ENCODE measurements around the gene SLC15A5.

SLC15A5 gene

GRCh38 chr12:16221776-16222175 is 55.7 kb downstream of the SLC15A5 start:
- H3K4me3 ChIP-seq (ENCODE audit: low read depth, low read length) = no peak overlapping the region
- TF ChIP-seq CTCF (IDR thresholded peaks at IDR 0.05; ENCODE audit: borderline replicate concordance, insufficient read depth, low read depth, low read length) = no peak

GRCh38 chr12:16220120-16220519 is 57.4 kb downstream of the SLC15A5 start:
- H3K4me3 ChIP-seq (ENCODE audit: low read depth, low read length) = no peak overlapping the region
- no peak for TF ChIP-seq CTCF (IDR thresholded peaks at IDR 0.05; ENCODE audit: borderline replicate concordance, insufficient read depth, low read depth, low read length)

- TF ChIP-seq CTCF (IDR thresholded peaks at IDR 0.05; ENCODE audit: borderline replicate concordance, insufficient read depth, low read depth, low read length) = no peak
- H3K4me3 ChIP-seq (ENCODE audit: low read depth, low read length) = no peak overlapping the region
Measured at GRCh38 chr12:16218934-16219751, 58.3 kb downstream of the SLC15A5 start.

DNA sequence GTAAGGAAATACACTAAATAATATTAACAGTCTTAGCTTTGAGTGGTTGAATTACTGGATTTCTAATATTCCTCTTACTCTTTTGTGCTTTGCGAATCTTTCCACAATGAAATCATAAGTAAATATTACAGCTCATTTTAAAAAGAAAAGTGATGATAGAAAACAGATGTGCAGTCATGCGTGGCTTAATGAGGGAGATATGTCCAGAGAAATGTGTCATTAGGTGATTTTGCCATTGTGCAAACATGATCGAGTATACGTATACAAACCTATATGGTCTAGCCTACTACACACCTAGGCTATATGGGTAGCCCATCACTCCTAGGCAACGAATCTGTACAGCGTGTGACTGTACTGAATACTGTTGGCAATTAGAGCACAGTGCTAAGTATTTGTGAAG is 59.3 kb downstream of the SLC15A5 start:
- H3K4me3 ChIP-seq (ENCODE audit: low read depth, low read length) = no peak overlapping the region
- TF ChIP-seq CTCF (IDR thresholded peaks at IDR 0.05; ENCODE audit: borderline replicate concordance, insufficient read depth, low read depth, low read length) = no peak

- TF ChIP-seq CTCF (IDR thresholded peaks at IDR 0.05; ENCODE audit: borderline replicate concordance, insufficient read depth, low read depth, low read length) = no peak
- H3K4me3 ChIP-seq (ENCODE audit: low read depth, low read length) = no peak overlapping the region
Measured at GRCh38 chr12:16211731-16212130, 65.8 kb downstream of the SLC15A5 start.

- no peak overlapping the region for H3K4me3 ChIP-seq (ENCODE audit: low read depth, low read length)
- TF ChIP-seq CTCF (IDR thresholded peaks at IDR 0.05; ENCODE audit: borderline replicate concordance, insufficient read depth, low read depth, low read length) = no peak
Measured at GRCh38 chr12:16198884-16199283, 78.6 kb downstream of the SLC15A5 start.

GRCh38 chr12:16197600-16197999 is 79.9 kb downstream of the SLC15A5 start:
- no peak overlapping the region for H3K4me3 ChIP-seq (ENCODE audit: low read depth, low read length)
- no peak for TF ChIP-seq CTCF (IDR thresholded peaks at IDR 0.05; ENCODE audit: borderline replicate concordance, insufficient read depth, low read depth, low read length)
